Psoas muscle (tissue), 8 donors: Measurements from ENCODE around the gene OR10C1. TPM values are rescaled to one million over a fixed set of nuclear protein-coding genes. Genes with fewer than 3 reads are reported as not detected.

ENCODE experiments used
- ATAC-seq, 4 donors: fragments of 200-7000 bp; cut with Tn5 transposase; one replicate each; pipeline ENCODE4 v1.9.1; 2020; ENCODE audit warnings: moderate library complexity in 3 of 4, mild to moderate bottlenecking in 2 of 4
- DNase-seq, 2 donors: peaks; one replicate each; pipeline ENCODE4 v3.0.0-alpha.2; 2020
- H3K27ac ChIP-seq: fragments of 200-600 bp; one replicate; pipeline ENCODE4 v1.8.0; 2022
- H3K27me3 ChIP-seq, 3 donors: fragments of 200-600 bp in 1 of 3; one replicate each; pipeline versions ENCODE4 v1.6.1 to v1.8.0; 2013 to 2022; ENCODE audit warnings: low read length in 2 of 3, mild to moderate bottlenecking in 2 of 3, moderate library complexity in 1 of 3; ENCODE audit not compliant: insufficient read depth in 3 of 3
- H3K36me3 ChIP-seq, 2 donors: fragments of 200-600 bp in 1 of 2; one replicate each; pipeline versions ENCODE4 v1.6.1 to v1.8.0; 2013 to 2022; ENCODE audit warnings: low read depth in 1 of 2, mild to moderate bottlenecking in 1 of 2, moderate library complexity in 1 of 2; ENCODE audit not compliant: insufficient read depth in 1 of 2
- H3K4me1 ChIP-seq: fragments of 200-600 bp; one replicate; pipeline ENCODE4 v1.8.0; 2022
- H3K4me3 ChIP-seq: fragments of 200-600 bp; one replicate; pipeline ENCODE4 v1.8.0; 2022; ENCODE audit warnings: mild to moderate bottlenecking
- H3K9me3 ChIP-seq: fragments of 200-600 bp; one replicate; pipeline ENCODE4 v1.8.0; 2022
- WGBS, 3 donors: extraction: QIAGEN DNeasy Blood & Tissue Kit; methylation state at CpG; one replicate each; pipeline versions ENCODE4 v1.1.6 to v1.1.7; 2013; 5-methylcytosine and 5-hydroxymethylcytosine counted together
- intact Hi-C, 2 donors: fragments of 100-400 bp; cut with DNase I; formaldehyde crosslinking; loops; one replicate each; pipeline versions ENCODE4 v1.11.0 to v1.14.2; 2022
- polyA plus RNA-seq, 3 donors: library from polyadenylated mRNA; stranded (reverse); fragments of 200-250 nt; gene quantifications; one replicate each; pipeline ENCODE4 v1.2.3, GENCODE V29; 2013
- total RNA-seq, 4 donors: library from RNA; stranded (reverse); fragmentation: NEBNext Ultra II Directional in 2 of 4; extraction: Animal tissue kit (Norgen Biotek cat#: 25700) in 2 of 4; gene quantifications; one replicate each; pipeline versions ENCODE4 v1.2.1 to v1.2.4, GENCODE V29; 2021 to 2023
- TF ChIP-seq, protein P1 (sequence below): fragments of 200-600 bp; IDR thresholded peaks from one replicate; pipeline ENCODE4 v1.8.0; 2022; ENCODE audit warnings: antibody characterized with exemption
- donor health status: healthy with polysubstance abuse.
- donor health status: DM: no; HTN: no; CAD: no; lungs with moderate emphysema.
- donor health status: Bipolar disorder and iron deficiency.
- donor health status: healthy.
- donor health status: DM: yes; HTN: yes; CAD: no.
- donor health status: DM: no; HTN: no; CAD: no.
- donor health status: DM: no; HTN: no; CAD: no.
- donor health status: DM: yes; HTN: yes; CAD: no.

Gene OR10C1
- total and polyA plus RNA-seq, 7 donors, result not detected

- H3K9me3 ChIP-seq, result no peaks in the 10 kb centered on the region
- WGBS, 3 donors, result 65 to 80% (median 76%) methylated on average over 1 of the region's 1 CpG
- H3K4me1 ChIP-seq, result no peaks in the 10 kb centered on the region
- H3K4me3 ChIP-seq, result no peak overlapping the region
- ATAC-seq (no peak), DNase-seq (no peak)
- H3K27ac ChIP-seq, result no peak overlapping the region
- H3K36me3 ChIP-seq, result no peaks in the 10 kb centered on the region
- H3K27me3 ChIP-seq, result peaks cover 0 to 2% (median 0%) of the 10 kb centered on the region in 3 donors
- TF ChIP-seq, protein P1, sequence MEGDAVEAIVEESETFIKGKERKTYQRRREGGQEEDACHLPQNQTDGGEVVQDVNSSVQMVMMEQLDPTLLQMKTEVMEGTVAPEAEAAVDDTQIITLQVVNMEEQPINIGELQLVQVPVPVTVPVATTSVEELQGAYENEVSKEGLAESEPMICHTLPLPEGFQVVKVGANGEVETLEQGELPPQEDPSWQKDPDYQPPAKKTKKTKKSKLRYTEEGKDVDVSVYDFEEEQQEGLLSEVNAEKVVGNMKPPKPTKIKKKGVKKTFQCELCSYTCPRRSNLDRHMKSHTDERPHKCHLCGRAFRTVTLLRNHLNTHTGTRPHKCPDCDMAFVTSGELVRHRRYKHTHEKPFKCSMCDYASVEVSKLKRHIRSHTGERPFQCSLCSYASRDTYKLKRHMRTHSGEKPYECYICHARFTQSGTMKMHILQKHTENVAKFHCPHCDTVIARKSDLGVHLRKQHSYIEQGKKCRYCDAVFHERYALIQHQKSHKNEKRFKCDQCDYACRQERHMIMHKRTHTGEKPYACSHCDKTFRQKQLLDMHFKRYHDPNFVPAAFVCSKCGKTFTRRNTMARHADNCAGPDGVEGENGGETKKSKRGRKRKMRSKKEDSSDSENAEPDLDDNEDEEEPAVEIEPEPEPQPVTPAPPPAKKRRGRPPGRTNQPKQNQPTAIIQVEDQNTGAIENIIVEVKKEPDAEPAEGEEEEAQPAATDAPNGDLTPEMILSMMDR, result no peak
- intact Hi-C loops, result no loop called here
These were observed 44.6 kb downstream of the OR10C1 start for GRCh38 chr6:29483735-29484134.

- no peak for ATAC-seq
- Histone ChIP-seq H3K27ac (no peak overlapping the region), H3K36me3 (no peaks in the 10 kb centered on the region), H3K4me3 (no peak overlapping the region), H3K27me3 (peaks cover 0 to 2% (median 0%) of the 10 kb centered on the region in 3 donors), H3K9me3 (no peaks in the 10 kb centered on the region), H3K4me1 (no peaks in the 10 kb centered on the region)
- no peak for DNase-seq
- intact Hi-C loops, result no loop called here
- TF ChIP-seq, protein P1, result no peak
- WGBS, 3 donors, result 62 to 73% (median 63%) methylated on average over 4 of the region's 4 CpGs
These were observed 47.5 kb downstream of the OR10C1 start for GRCh38 chr6:29486577-29486976.

- H3K36me3 ChIP-seq, result no peaks in the 10 kb centered on the region
- no peak overlapping the region for H3K4me3 ChIP-seq
- WGBS, 3 donors, result 77 to 80% (median 77%) methylated on average over 5 of the region's 5 CpGs
- H3K4me1 ChIP-seq, result no peaks in the 10 kb centered on the region
- no peak overlapping the region for H3K27ac ChIP-seq
- H3K27me3 ChIP-seq, result peaks cover 0 to 2% (median 0%) of the 10 kb centered on the region in 3 donors
- DNase-seq, result no peak
- no peaks in the 10 kb centered on the region for H3K9me3 ChIP-seq
- TF ChIP-seq, protein P1, result no peak
- no peak for ATAC-seq
- intact Hi-C loops, result no loop called here
These were observed 48.0 kb downstream of the OR10C1 start for GRCh38 chr6:29487131-29487530.

DNA sequence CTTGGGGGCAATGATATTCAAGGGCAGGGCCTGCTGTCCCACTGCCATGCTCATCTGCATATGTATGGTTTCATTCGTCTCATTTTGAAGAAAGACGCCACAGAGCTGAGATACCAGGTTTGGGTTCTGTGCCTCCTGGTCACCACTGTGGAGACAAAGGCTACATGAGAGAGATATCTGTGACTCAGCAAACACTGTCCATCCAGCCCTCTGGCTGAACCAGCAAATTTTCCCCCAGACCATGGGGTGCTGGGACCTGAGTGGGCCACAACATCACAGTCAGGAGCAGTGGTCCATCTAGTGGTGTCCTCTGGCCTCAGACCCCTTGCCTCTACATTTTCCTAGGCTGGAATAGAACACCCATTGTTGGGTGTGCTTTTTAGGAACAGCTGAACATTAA lies 48.6 kb downstream of the OR10C1 start, which contains the start of gene MAS1L:
TSS of gene MAS1L (minus strand) at position 297 of the 400 bp plus-strand sequence. CDS start at position 243, 54 bp downstream.
- 85 to 93% (median 90%) methylated on average over 2 of the region's 2 CpGs for WGBS, 3 donors
- intact Hi-C loops, result no loop called here

More for the DNA sequence above, 48.6 kb downstream of the OR10C1 start, which contains the start of gene MAS1L:
- no peak for DNase-seq
- TF ChIP-seq, protein P1, result no peak
- Histone ChIP-seq H3K4me3 (no peak within 1 kb of the TSS), H3K9me3 (no peaks in the 10 kb centered on the region), H3K36me3 (no peaks in the 10 kb centered on the region), H3K27ac (no peak within 1 kb of the TSS), H3K4me1 (no peaks in the 10 kb centered on the region), H3K27me3 (peaks cover 0 to 2% (median 0%) of the 10 kb centered on the region in 3 donors)
- no peak for ATAC-seq
